HCT116 (cell line): ENCODE results near the gene UBTF. TPM values are rescaled to one million over a fixed set of nuclear protein-coding genes. Genes with fewer than 3 reads are reported as not detected.

Source experiments
- ATAC-seq: fragments of 200-7000 bp; cut with Tn5 transposase; 2 replicates; pipeline ENCODE4 v1.9.1; 2020; ENCODE audit warnings: mild to moderate bottlenecking, moderate library complexity
- BruUV-seq: library from RNA; stranded (reverse); fragments of 400-500 nt; replicated peaks from 2 replicates; lab custom pipeline; 2021; lab: Mats Ljungman, UMichigan
- CTCF ChIA-PET: fragments of 300-600 bp; sonication (Branson Sonifier 250); formaldehyde crosslinking; loops from one replicate; lab custom pipeline; 2021; ENCODE audit warnings: antibody characterized with exemption; lab: Charles Lee
- POLR2A ChIA-PET: fragments of 300-600, 350-600 bp; sonication (Branson Sonifier 250); formaldehyde crosslinking; loops from one replicate; lab custom pipeline; 2021; ENCODE audit warnings: antibody characterized with exemption; lab: Charles Lee
- RAD21 ChIA-PET, 2 experiments: fragments of 300-600 bp; sonication (Branson Sonifier 250); formaldehyde crosslinking; loops; one replicate each; lab custom pipeline; 2023; ENCODE audit warnings: low total read pairs in 2 of 2; ENCODE audit not compliant: uncharacterized antibody in 2 of 2, unreplicated experiment in 2 of 2, low non-redundant PET in 1 of 2; lab: Charles Lee
- DNase-seq: peaks from one replicate; pipeline ENCODE4 v3.0.0-alpha.2; 2010; ENCODE audit warnings: low read depth, low spot score
- H2AFZ ChIP-seq: fragments of 200-600 bp; shearing (Covaris generic), sonication (generic); 2 replicates; pipeline ENCODE4 v1.6.1; 2017; ENCODE audit warnings: low read depth, mixed run types, mixed read lengths, antibody characterized with exemption, low read length; ENCODE audit not compliant: poor library complexity, severe bottlenecking
- H3K27ac ChIP-seq: 2 replicates; pipeline ENCODE4 v1.5.1; 2012; ENCODE audit warnings: low read depth, low read length
- H3K27me3 ChIP-seq: fragments of 200-600 bp; sonication (generic); 2 replicates; pipeline ENCODE4 v1.6.1; 2016; ENCODE audit warnings: mixed run types, low read length, mixed read lengths; ENCODE audit not compliant: insufficient read depth
- H3K36me3 ChIP-seq, 2 experiments: fragments of 200-500 bp in 1 of 2; fragments of 200-600 bp in 1 of 2; sonication (Bioruptor generic) in 1 of 2; sonication (generic) in 1 of 2; 2 replicates each; pipeline versions ENCODE4 v1.5.1 to v1.6.1; 2014 to 2016; ENCODE audit warnings: low read length in 2 of 2, inconsistent platforms in 1 of 2, mixed read lengths in 1 of 2, mixed run types in 1 of 2; ENCODE audit not compliant: insufficient read depth in 2 of 2, control insufficient read depth in 1 of 2
- H3K4me1 ChIP-seq, 2 experiments: fragments of 200-600 bp in 1 of 2; sonication (generic) in 1 of 2; 2 replicates each; pipeline versions ENCODE4 v1.5.1 to v1.6.1; 2012 to 2017; ENCODE audit warnings: low read length in 2 of 2, inconsistent platforms in 1 of 2, mild to moderate bottlenecking in 1 of 2, mixed read lengths in 1 of 2, mixed run types in 1 of 2, moderate library complexity in 1 of 2; ENCODE audit not compliant: insufficient read depth in 2 of 2, control insufficient read depth in 1 of 2
- H3K4me2 ChIP-seq: fragments of 200-600 bp; sonication (generic); 2 replicates; pipeline ENCODE4 v1.6.1; 2017; ENCODE audit warnings: mixed run types, low read length, mixed read lengths
- H3K4me3 ChIP-seq, 2 experiments: fragments of 200-600 bp in 1 of 2; sonication (generic) in 1 of 2; replicated peaks in 1 of 2; 2 replicates each; pipeline ENCODE4 v1.5.1; 2011 to 2016; ENCODE audit warnings: low read length in 2 of 2, control low read depth in 1 of 2, low read depth in 1 of 2, mild to moderate bottlenecking in 1 of 2, mixed read lengths in 1 of 2, mixed run types in 1 of 2
- H3K79me2 ChIP-seq: fragments of 200-600 bp; sonication (generic); 2 replicates; pipeline ENCODE4 v1.6.1; 2017; ENCODE audit warnings: mild to moderate bottlenecking, mixed run types, low read length, moderate library complexity, mixed read lengths; ENCODE audit not compliant: insufficient read depth
- H3K9ac ChIP-seq: fragments of 200-600 bp; sonication (generic); 2 replicates; pipeline ENCODE4 v1.6.1; 2016; ENCODE audit warnings: low read length, mixed read lengths
- H3K9me2 ChIP-seq: fragments of 200-600 bp; sonication (generic), shearing (Covaris generic); 2 replicates; pipeline ENCODE4 v1.6.1; 2017; ENCODE audit warnings: mixed run types, mild to moderate bottlenecking, moderate library complexity; ENCODE audit not compliant: insufficient read depth
- H3K9me3 ChIP-seq, 2 experiments: fragments of 200-500 bp in 1 of 2; fragments of 200-600 bp in 1 of 2; sonication (Bioruptor generic) in 1 of 2; sonication (generic) in 1 of 2; 2 replicates each; pipeline ENCODE4 v1.6.1; 2014 to 2017; ENCODE audit warnings: low read length in 2 of 2, mixed read lengths in 2 of 2, inconsistent platforms in 1 of 2, low read depth in 1 of 2, mild to moderate bottlenecking in 1 of 2, mixed run types in 1 of 2, moderate library complexity in 1 of 2; ENCODE audit not compliant: control insufficient read depth in 1 of 2, insufficient read depth in 1 of 2
- H4K20me1 ChIP-seq: fragments of 200-600 bp; sonication (generic), shearing (Covaris generic); 2 replicates; pipeline ENCODE4 v1.6.1; 2017; ENCODE audit warnings: mixed run types, mild to moderate bottlenecking, moderate library complexity; ENCODE audit not compliant: insufficient read depth
- ATF3 ChIP-seq: IDR thresholded peaks from 2 replicates; pipeline ENCODE4 v1.6.1; 2012
- CEBPB ChIP-seq: IDR thresholded peaks from 2 replicates; pipeline ENCODE4 v1.6.1; 2012; ENCODE audit warnings: low read depth
- CTCF ChIP-seq, 3 experiments: fragments of 200-600 bp in 1 of 3; sonication (generic) in 1 of 3; IDR thresholded peaks in 2 of 3; conservative IDR thresholded peaks in 1 of 3; 2 replicates each; pipeline ENCODE4 v1.5.1; 2012 to 2017; ENCODE audit warnings: low read depth in 2 of 3, low read length in 2 of 3, antibody characterized with exemption in 1 of 3, borderline replicate concordance in 1 of 3, control low read depth in 1 of 3, mild to moderate bottlenecking in 1 of 3, mixed read lengths in 1 of 3, mixed run types in 1 of 3, moderate library complexity in 1 of 3; ENCODE audit not compliant: insufficient read depth in 1 of 3
- EGR1 ChIP-seq: IDR thresholded peaks from 2 replicates; pipeline ENCODE4 v1.6.1; 2012; ENCODE audit warnings: low read depth
- ELF1 ChIP-seq: IDR thresholded peaks from 2 replicates; pipeline ENCODE4 v1.6.1; 2012; ENCODE audit warnings: low read depth, borderline replicate concordance
- EZH2 ChIP-seq: fragments of 200-600 bp; sonication (generic); IDR thresholded peaks from 2 replicates; pipeline ENCODE4 v1.6.1; 2017; ENCODE audit warnings: antibody characterized with exemption, mixed run types
- EZH2phosphoT487 ChIP-seq: fragments of 200-600 bp; IDR thresholded peaks from 2 replicates; pipeline ENCODE4 v1.6.1; 2018; ENCODE audit warnings: antibody characterized with exemption, borderline replicate concordance
- FOSL1 ChIP-seq: IDR thresholded peaks from 2 replicates; pipeline ENCODE4 v1.6.1; 2012; ENCODE audit warnings: low read depth
- POLR2A ChIP-seq: IDR thresholded peaks from 2 replicates; pipeline ENCODE4 v1.7.0; 2011; ENCODE audit warnings: borderline replicate concordance; ENCODE audit not compliant: insufficient read depth, insufficient read length; ENCODE audit errors: extremely low read depth
- RAD21 ChIP-seq: IDR thresholded peaks from 2 replicates; pipeline ENCODE4 v1.6.1; 2012; ENCODE audit warnings: low read depth, mild to moderate bottlenecking
- SIN3A ChIP-seq: IDR thresholded peaks from 2 replicates; pipeline ENCODE4 v1.6.1; 2012; ENCODE audit warnings: low read depth
- SP1 ChIP-seq: IDR thresholded peaks from 2 replicates; pipeline ENCODE4 v1.6.1; 2012; ENCODE audit warnings: low read depth
- SRF ChIP-seq: IDR thresholded peaks from 2 replicates; pipeline ENCODE4 v1.6.1; 2012; ENCODE audit warnings: low read depth
- YY1 ChIP-seq: IDR thresholded peaks from 2 replicates; pipeline ENCODE4 v1.6.1; 2011; ENCODE audit warnings: low read length, low read depth, moderate library complexity, mild to moderate bottlenecking; ENCODE audit not compliant: insufficient replicate concordance; ENCODE audit errors: extremely low read depth
- ZFX ChIP-seq: fragments of 450-650 bp; IDR thresholded peaks from 2 replicates; pipeline ENCODE4 v1.6.1; 2017
- ZNF274 ChIP-seq: fragments of 200-500 bp; sonication (Bioruptor generic); IDR thresholded peaks from 2 replicates; pipeline ENCODE4 v1.6.1; 2014; ENCODE audit warnings: mild to moderate bottlenecking, low read depth, low read length, inconsistent platforms
- intact Hi-C: fragments of 100-400 bp; cut with micrococcal nuclease; formaldehyde crosslinking; loops from 2 replicates; pipeline ENCODE4 v1.10.0; 2022
- total RNA-seq: library from RNA; stranded (reverse); gene quantifications from one replicate; pipeline ENCODE4 v1.2.1, GENCODE V29; 2021; ENCODE audit not compliant: unreplicated experiment
- TF ChIP-seq, protein P1 (sequence below): IDR thresholded peaks from 2 replicates; pipeline ENCODE4 v1.6.1; 2011; ENCODE audit warnings: mild to moderate bottlenecking, low read length, moderate library complexity; ENCODE audit not compliant: insufficient replicate concordance; ENCODE audit errors: extremely low read depth

The UBTF gene
- total RNA-seq, 1 experiment from 2014 or later, result 84.3 TPM

DNA sequence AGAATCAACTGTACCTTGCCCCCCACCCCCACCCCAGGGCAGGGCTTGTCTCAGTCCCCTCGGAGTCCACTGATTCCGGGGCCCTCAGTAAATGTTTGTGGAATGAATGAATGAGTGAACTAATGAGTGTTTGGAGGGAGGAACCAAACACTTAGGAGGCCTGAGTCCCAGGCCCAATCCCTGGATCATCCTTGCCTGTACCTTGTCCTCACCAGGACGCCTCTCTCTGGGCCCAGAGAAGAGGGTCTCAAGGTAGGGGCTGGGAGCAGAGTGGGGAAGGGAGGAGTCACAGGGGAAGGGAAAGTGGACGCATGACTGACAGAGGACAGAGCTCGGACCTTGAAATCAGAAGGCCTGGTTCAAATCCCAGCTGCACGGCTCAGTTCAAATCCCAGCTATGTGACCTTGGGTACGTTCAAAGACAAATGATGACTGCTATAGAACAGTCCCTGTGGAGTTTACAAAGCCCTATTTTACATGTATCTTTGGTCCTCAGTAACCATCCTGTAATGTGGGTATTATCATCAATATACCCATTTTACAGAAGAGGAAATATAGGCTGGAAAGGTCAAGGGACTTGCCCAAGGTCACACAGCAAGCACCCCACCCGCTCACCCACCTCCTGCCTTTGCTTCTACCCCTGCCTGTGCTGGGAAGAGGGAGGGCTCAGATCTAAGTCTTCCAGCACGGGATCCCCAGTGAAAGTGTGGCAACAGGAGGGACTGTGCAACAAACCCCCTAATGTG, 30.2 kb upstream of the UBTF start:
- ChIA-PET CTCF (no interaction called here), POLR2A (no interaction called here), RAD21 (no interaction called here)
- TF ChIP-seq SP1, result no peak
- TF ChIP-seq EGR1, result no peak
- no peak for TF ChIP-seq ATF3
- TF ChIP-seq ZNF274, result no peak
- TF ChIP-seq ELF1, result no peak
- no peak for TF ChIP-seq SRF
- TF ChIP-seq, protein P1, sequence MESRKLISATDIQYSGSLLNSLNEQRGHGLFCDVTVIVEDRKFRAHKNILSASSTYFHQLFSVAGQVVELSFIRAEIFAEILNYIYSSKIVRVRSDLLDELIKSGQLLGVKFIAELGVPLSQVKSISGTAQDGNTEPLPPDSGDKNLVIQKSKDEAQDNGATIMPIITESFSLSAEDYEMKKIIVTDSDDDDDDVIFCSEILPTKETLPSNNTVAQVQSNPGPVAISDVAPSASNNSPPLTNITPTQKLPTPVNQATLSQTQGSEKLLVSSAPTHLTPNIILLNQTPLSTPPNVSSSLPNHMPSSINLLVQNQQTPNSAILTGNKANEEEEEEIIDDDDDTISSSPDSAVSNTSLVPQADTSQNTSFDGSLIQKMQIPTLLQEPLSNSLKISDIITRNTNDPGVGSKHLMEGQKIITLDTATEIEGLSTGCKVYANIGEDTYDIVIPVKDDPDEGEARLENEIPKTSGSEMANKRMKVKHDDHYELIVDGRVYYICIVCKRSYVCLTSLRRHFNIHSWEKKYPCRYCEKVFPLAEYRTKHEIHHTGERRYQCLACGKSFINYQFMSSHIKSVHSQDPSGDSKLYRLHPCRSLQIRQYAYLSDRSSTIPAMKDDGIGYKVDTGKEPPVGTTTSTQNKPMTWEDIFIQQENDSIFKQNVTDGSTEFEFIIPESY, result no peak
- TF ChIP-seq ZFX, result no peak
- no peak for TF ChIP-seq FOSL1
- TF ChIP-seq SIN3A, result no peak
- TF ChIP-seq CTCF (IDR thresholded peaks at IDR 0.05 in 2 of 3, conservative IDR thresholded peaks at IDR 0.05 in 1 of 3; ENCODE audit: borderline replicate concordance in 1 of 3, insufficient read depth in 1 of 3, low read depth in 2 of 3, low read length in 2 of 3), result no peak
- no peak for TF ChIP-seq EZH2
- no peak for TF ChIP-seq YY1
- no peak for TF ChIP-seq CEBPB
- no peak for TF ChIP-seq EZH2phosphoT487
- TF ChIP-seq RAD21, result no peak
- no peak for TF ChIP-seq POLR2A
- H3K9me2 ChIP-seq, result no peaks in the 10 kb centered on the region
- no peak overlapping the region for H3K4me2 ChIP-seq
- no peak overlapping the region for H3K9ac ChIP-seq
- H3K4me1 ChIP-seq, result no peaks in the 10 kb centered on the region
- no TSS peak for BruUV-seq
- H3K27ac ChIP-seq, result no peak overlapping the region
- no peaks in the 10 kb centered on the region for H3K27me3 ChIP-seq
- no peaks in the 10 kb centered on the region for H4K20me1 ChIP-seq
- H3K36me3 ChIP-seq, result no peaks in the 10 kb centered on the region
- no peaks in the 10 kb centered on the region for H3K79me2 ChIP-seq
- no peak for DNase-seq
- H3K9me3 ChIP-seq, result no peaks in the 10 kb centered on the region
- no peak for ATAC-seq
- no peak overlapping the region for H3K4me3 ChIP-seq
- no peak overlapping the region for H2AFZ ChIP-seq
- intact Hi-C loops, result no loop called here
